ENCODE results near the gene HOMER1.

DNA sequence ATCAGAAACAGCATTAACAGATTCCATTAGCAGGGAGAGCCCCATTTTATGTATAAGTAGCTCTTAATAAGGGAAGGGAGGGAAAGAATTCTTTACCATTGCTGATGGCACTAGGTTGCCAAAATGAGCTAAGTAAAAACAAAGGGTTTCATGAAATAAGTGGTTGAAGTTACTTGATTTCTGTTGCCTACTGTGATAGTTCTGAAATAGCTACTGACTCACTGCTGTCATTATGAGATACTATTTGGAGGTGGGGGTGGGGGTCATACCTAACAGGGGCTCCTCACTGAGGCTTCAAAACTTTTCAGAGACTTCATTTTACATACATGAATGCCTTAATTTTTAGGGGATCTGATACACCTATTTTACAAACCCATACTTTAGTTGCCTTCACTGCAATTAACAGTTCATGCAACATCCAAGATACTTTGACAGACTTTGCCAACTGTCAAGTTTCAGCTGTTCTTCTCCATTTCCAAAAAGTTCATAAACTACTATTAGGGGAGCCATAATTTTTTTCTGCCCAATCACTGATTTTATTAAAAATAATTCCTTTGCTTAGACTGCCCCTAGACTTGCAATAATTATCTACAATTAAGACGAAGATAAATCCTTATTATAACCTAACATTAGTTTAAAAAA lies 4.6 kb downstream of the HOMER1 start:
- TF ChIP-seq, protein P1, sequence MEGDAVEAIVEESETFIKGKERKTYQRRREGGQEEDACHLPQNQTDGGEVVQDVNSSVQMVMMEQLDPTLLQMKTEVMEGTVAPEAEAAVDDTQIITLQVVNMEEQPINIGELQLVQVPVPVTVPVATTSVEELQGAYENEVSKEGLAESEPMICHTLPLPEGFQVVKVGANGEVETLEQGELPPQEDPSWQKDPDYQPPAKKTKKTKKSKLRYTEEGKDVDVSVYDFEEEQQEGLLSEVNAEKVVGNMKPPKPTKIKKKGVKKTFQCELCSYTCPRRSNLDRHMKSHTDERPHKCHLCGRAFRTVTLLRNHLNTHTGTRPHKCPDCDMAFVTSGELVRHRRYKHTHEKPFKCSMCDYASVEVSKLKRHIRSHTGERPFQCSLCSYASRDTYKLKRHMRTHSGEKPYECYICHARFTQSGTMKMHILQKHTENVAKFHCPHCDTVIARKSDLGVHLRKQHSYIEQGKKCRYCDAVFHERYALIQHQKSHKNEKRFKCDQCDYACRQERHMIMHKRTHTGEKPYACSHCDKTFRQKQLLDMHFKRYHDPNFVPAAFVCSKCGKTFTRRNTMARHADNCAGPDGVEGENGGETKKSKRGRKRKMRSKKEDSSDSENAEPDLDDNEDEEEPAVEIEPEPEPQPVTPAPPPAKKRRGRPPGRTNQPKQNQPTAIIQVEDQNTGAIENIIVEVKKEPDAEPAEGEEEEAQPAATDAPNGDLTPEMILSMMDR (conservative IDR thresholded peaks at IDR 0.05 in 1 of 2, IDR thresholded peaks at IDR 0.05 in 1 of 2; ENCODE audit: extremely low read depth in 1 of 2, insufficient read depth in 1 of 2, low read depth in 1 of 2, low read length in 2 of 2): no peak
- no peak for TF ChIP-seq EZH2 (IDR thresholded peaks at IDR 0.05; ENCODE audit: borderline replicate concordance, low read length)

Measured in mammary epithelial cell (primary cell).